NCI-H82 treated with DMSO at 0.1 percent for 48 hours (cell line): Measurements from ENCODE around the gene LAX1.
"Not testable (repeated sequence)": the region's sequence is repeated elsewhere in the genome, so short reads cannot be mapped to it uniquely, and the experiment has no call there.

Source experiments
- DNase-seq: peaks from one replicate; lab custom pipeline; 2025; ENCODE audit not compliant: unreplicated experiment; lab: John Stamatoyannopoulos, UW

Gene LAX1

GRCh38 chr1:203765029-203765837 lies at the start of gene LAX1:
TSS of gene LAX1 (plus strand) at chr1:203765183. CDS start at chr1:203765566, 383 bp downstream.
- no peak for DNase-seq

GRCh38 chr1:203717120-203717519 lies 47.9 kb upstream of the LAX1 start:
- DNase-seq, result no peak

GRCh38 chr1:203720242-203720641 lies 44.7 kb upstream of the LAX1 start:
- DNase-seq, result no peak

- no peak for DNase-seq
Measured at GRCh38 chr1:203722909-203723308, 42.1 kb upstream of the LAX1 start.

- DNase-seq, result no peak
Measured at GRCh38 chr1:203726417-203726867, 38.5 kb upstream of the LAX1 start.

- DNase-seq, result no peak
Measured at GRCh38 chr1:203733009-203733863, 31.7 kb upstream of the LAX1 start.

- DNase-seq, result no peak
Measured at GRCh38 chr1:203742436-203742835, 22.5 kb upstream of the LAX1 start.

GRCh38 chr1:203743091-203743571 lies 21.9 kb upstream of the LAX1 start:
- no peak for DNase-seq

- DNase-seq, result no peak
Measured at GRCh38 chr1:203744075-203744972, 20.7 kb upstream of the LAX1 start.

- DNase-seq, result no peak
Measured at GRCh38 chr1:203746281-203746680, 18.7 kb upstream of the LAX1 start.

- no peak for DNase-seq
Measured at GRCh38 chr1:203751051-203751450, 13.9 kb upstream of the LAX1 start.

- DNase-seq, result not testable (repeated sequence)
Measured at GRCh38 chr1:203751618-203752361, 13.2 kb upstream of the LAX1 start.

GRCh38 chr1:203754455-203754864 lies 10.5 kb upstream of the LAX1 start:
- DNase-seq, result no peak

- DNase-seq, result no peak
Measured at GRCh38 chr1:203756036-203756435, 8.9 kb upstream of the LAX1 start.

- DNase-seq, result not testable (repeated sequence)
Measured at GRCh38 chr1:203758749-203759148, 6.2 kb upstream of the LAX1 start.

GRCh38 chr1:203760506-203760905 lies 4.5 kb upstream of the LAX1 start:
- DNase-seq, result no peak

GRCh38 chr1:203761958-203762357 lies 3.0 kb upstream of the LAX1 start:
- not testable (repeated sequence) for DNase-seq

- no peak for DNase-seq
Measured at GRCh38 chr1:203763505-203763904, 1.5 kb upstream of the LAX1 start.

- no peak for DNase-seq
Measured at GRCh38 chr1:203764105-203765028, 616 bp upstream of the LAX1 start.
